RWPE1 (cell line): ENCODE results near the gene ZDHHC3.

Experiments used
- CTCF ChIA-PET: fragments of 350-600 bp; sonication (Branson Sonifier 250); formaldehyde crosslinking; extraction: SDS; loops from one replicate; lab custom pipeline; 2021; lab: Yijun Ruan, JAX
- POLR2A ChIA-PET: fragments of 400-600 bp; formaldehyde crosslinking; extraction: SDS; loops from one replicate; lab custom pipeline; 2020; ENCODE audit warnings: antibody characterized with exemption; ENCODE audit not compliant: low non-redundant PET; lab: Yijun Ruan, JAX
- DNase-seq: peaks from one replicate; pipeline ENCODE4 v3.0.0; 2012; ENCODE audit warnings: low spot score
- H3K27ac ChIP-seq: fragments of 450-650 bp; 2 replicates; pipeline ENCODE4 v1.5.1; 2017
- TF ChIP-seq, protein P1 (sequence below): fragments of 450-650 bp; conservative IDR thresholded peaks from 2 replicates; pipeline ENCODE4 v1.5.1; 2017; ENCODE audit warnings: low read depth, mild to moderate bottlenecking

ZDHHC3 gene

DNA sequence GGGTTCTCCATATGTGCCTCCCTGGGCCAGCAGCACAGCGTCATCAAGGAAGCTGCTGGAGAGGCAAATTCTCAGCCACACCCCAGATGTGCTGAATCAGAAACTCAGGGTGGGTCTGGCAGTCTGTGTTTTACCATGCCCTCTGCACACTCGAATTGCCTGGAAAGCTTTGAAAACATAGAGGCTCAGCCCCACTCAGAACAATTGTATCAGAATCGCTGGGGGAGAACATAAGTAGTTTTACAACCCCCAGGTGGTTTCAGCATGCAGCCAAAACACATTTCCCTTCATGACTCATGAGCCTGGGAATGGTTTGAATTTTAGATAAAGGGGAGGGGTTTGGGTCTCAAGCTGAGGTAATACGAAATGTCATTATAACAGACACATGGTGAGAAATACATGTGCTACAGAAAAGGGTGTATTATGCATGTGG is 92.0 kb downstream of the ZDHHC3 start:
- peak overlapping the region; percentile 99 for H3K27ac ChIP-seq
- POLR2A ChIA-PET, result no interaction called here
- CTCF ChIA-PET, result no interaction called here
- TF ChIP-seq, protein P1, sequence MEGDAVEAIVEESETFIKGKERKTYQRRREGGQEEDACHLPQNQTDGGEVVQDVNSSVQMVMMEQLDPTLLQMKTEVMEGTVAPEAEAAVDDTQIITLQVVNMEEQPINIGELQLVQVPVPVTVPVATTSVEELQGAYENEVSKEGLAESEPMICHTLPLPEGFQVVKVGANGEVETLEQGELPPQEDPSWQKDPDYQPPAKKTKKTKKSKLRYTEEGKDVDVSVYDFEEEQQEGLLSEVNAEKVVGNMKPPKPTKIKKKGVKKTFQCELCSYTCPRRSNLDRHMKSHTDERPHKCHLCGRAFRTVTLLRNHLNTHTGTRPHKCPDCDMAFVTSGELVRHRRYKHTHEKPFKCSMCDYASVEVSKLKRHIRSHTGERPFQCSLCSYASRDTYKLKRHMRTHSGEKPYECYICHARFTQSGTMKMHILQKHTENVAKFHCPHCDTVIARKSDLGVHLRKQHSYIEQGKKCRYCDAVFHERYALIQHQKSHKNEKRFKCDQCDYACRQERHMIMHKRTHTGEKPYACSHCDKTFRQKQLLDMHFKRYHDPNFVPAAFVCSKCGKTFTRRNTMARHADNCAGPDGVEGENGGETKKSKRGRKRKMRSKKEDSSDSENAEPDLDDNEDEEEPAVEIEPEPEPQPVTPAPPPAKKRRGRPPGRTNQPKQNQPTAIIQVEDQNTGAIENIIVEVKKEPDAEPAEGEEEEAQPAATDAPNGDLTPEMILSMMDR, result no peak
- DNase-seq, result peak; percentile 82

GRCh38 chr3:44883213-44883955 is 92.6 kb downstream of the ZDHHC3 start:
- DNase-seq, result no peak
- TF ChIP-seq, protein P1, result no peak
- CTCF ChIA-PET, result no interaction called here
- POLR2A ChIA-PET, result no interaction called here
- peak overlapping the region; percentile 99 for H3K27ac ChIP-seq

GRCh38 chr3:44880284-44880683 is 95.7 kb downstream of the ZDHHC3 start:
- no peak for DNase-seq
- TF ChIP-seq, protein P1, result no peak
- H3K27ac ChIP-seq, result no peak overlapping the region
- ChIA-PET CTCF (no interaction called here), POLR2A (no interaction called here)

DNA sequence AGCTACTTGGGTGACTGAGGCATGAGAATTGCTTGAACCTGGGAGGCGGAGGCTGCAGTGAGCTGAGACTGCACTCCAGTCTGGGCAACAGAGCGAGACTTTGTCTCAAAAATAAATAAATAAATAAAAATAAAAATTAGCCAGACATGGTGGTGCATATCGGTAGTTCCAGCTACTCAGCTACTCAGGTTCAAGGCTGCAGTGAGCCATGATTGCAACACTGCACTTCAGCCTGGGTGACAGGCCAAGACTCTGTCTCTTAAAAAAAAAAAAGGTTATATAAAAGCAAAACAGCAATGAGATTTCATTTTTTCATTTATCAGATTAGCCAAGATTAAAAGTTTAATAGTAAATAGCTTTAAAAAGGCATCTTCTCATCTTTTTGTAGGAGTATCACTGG is 98.6 kb downstream of the ZDHHC3 start:
- POLR2A ChIA-PET, result no interaction called here

GRCh38 chr3:44875596-44875995 is 100.4 kb downstream of the ZDHHC3 start:
- H3K27ac ChIP-seq, result no peak overlapping the region
- TF ChIP-seq, protein P1, result no peak
- CTCF ChIA-PET, result no interaction called here
- POLR2A ChIA-PET, result no interaction called here
- DNase-seq, result no peak

More for the DNA sequence above, 98.6 kb downstream of the ZDHHC3 start:
- TF ChIP-seq, protein P1, result no peak
- no peak for DNase-seq
- H3K27ac ChIP-seq, result no peak overlapping the region
- CTCF ChIA-PET, result no interaction called here
